ENCODE measurements around the gene SKAP2.

Gene SKAP2

GRCh38 chr7:26777385-26777784, 87.0 kb downstream of the SKAP2 start:
- Histone ChIP-seq H3K9me3 (no peaks in the 10 kb centered on the region), H3K36me3 (no peaks in the 10 kb centered on the region), H3K4me3 (ENCODE audit: low read depth, low read length) (no peak overlapping the region), H3K27me3 (no peaks in the 10 kb centered on the region), H3K4me1 (no peaks in the 10 kb centered on the region)
- no peak for TF ChIP-seq CTCF (IDR thresholded peaks at IDR 0.05; ENCODE audit: low read depth, low read length)
- DNase-seq, result no peak

- Histone ChIP-seq H3K36me3 (no peaks in the 10 kb centered on the region), H3K4me3 (ENCODE audit: low read depth, low read length) (no peak overlapping the region), H3K9me3 (no peaks in the 10 kb centered on the region), H3K4me1 (no peaks in the 10 kb centered on the region), H3K27me3 (peaks cover 11% of the 10 kb centered on the region)
- no peak for TF ChIP-seq CTCF (IDR thresholded peaks at IDR 0.05; ENCODE audit: low read depth, low read length)
- DNase-seq, result no peak
Measured at GRCh38 chr7:26760501-26760900, 103.9 kb downstream of the SKAP2 start.

- H3K4me1 ChIP-seq, result no peaks in the 10 kb centered on the region
- no peak for TF ChIP-seq CTCF (IDR thresholded peaks at IDR 0.05; ENCODE audit: low read depth, low read length)
- H3K27me3 ChIP-seq, result peaks cover 11% of the 10 kb centered on the region
- DNase-seq, result no peak
- H3K9me3 ChIP-seq, result no peaks in the 10 kb centered on the region
- no peaks in the 10 kb centered on the region for H3K36me3 ChIP-seq
- H3K4me3 ChIP-seq (ENCODE audit: low read depth, low read length), result no peak overlapping the region
Measured at GRCh38 chr7:26759108-26759507, 105.3 kb downstream of the SKAP2 start.

GRCh38 chr7:26743205-26743604, 121.2 kb downstream of the SKAP2 start:
- peaks cover 13% of the 10 kb centered on the region for H3K27me3 ChIP-seq
- no peaks in the 10 kb centered on the region for H3K36me3 ChIP-seq
- no peak for DNase-seq
- TF ChIP-seq CTCF (IDR thresholded peaks at IDR 0.05; ENCODE audit: low read depth, low read length), result no peak
- H3K4me3 ChIP-seq (ENCODE audit: low read depth, low read length), result no peak overlapping the region
- no peaks in the 10 kb centered on the region for H3K9me3 ChIP-seq
- no peaks in the 10 kb centered on the region for H3K4me1 ChIP-seq

GRCh38 chr7:26735976-26736600, 128.3 kb downstream of the SKAP2 start:
- Histone ChIP-seq H3K36me3 (no peaks in the 10 kb centered on the region), H3K4me3 (ENCODE audit: low read depth, low read length) (no peak overlapping the region), H3K9me3 (no peaks in the 10 kb centered on the region), H3K4me1 (no peaks in the 10 kb centered on the region), H3K27me3 (peaks cover under 1% of the 10 kb centered on the region; the same call in 1 of the 2 replicates)
- no peak for TF ChIP-seq CTCF (IDR thresholded peaks at IDR 0.05; ENCODE audit: low read depth, low read length)
- DNase-seq, result no peak

GRCh38 chr7:26729150-26729775, 135.1 kb downstream of the SKAP2 start:
- no peak for DNase-seq
- Histone ChIP-seq H3K4me1 (no peaks in the 10 kb centered on the region), H3K9me3 (no peaks in the 10 kb centered on the region), H3K4me3 (ENCODE audit: low read depth, low read length) (no peak overlapping the region), H3K27me3 (peaks cover 31% of the 10 kb centered on the region), H3K36me3 (no peaks in the 10 kb centered on the region)
- TF ChIP-seq CTCF (IDR thresholded peaks at IDR 0.05; ENCODE audit: low read depth, low read length), result no peak
